H9 (cell line): ENCODE measurements around the gene CXCL1. TPM values are rescaled to one million over a fixed set of nuclear protein-coding genes. Genes with fewer than 3 reads are reported as not detected.

Source experiments
- DNase-seq: peaks from one replicate; pipeline ENCODE4 v3.0.0-alpha.2; 2017
- H2AFZ ChIP-seq: one replicate; pipeline ENCODE4 v1.6.1; 2013; ENCODE audit warnings: mild to moderate bottlenecking, low read length, control low read depth, moderate library complexity
- H2AK5ac ChIP-seq: 2 replicates; pipeline ENCODE4 v1.6.1; 2013; ENCODE audit warnings: low read length, control low read depth, mixed read lengths; ENCODE audit not compliant: insufficient read length
- H2BK120ac ChIP-seq: one replicate; pipeline ENCODE4 v1.6.1; 2013; ENCODE audit warnings: low read depth, mild to moderate bottlenecking, low read length, control low read depth, inconsistent platforms; ENCODE audit not compliant: poor library complexity, severe bottlenecking
- H2BK12ac ChIP-seq: 2 replicates; pipeline ENCODE4 v1.6.1; 2013; ENCODE audit warnings: low read length, control low read depth, mixed read lengths, low read depth; ENCODE audit not compliant: insufficient read length
- H2BK15ac ChIP-seq: 2 replicates; pipeline ENCODE4 v1.6.1; 2013; ENCODE audit warnings: low read depth, low read length, control low read depth
- H2BK20ac ChIP-seq: one replicate; pipeline ENCODE4 v1.6.1; 2013; ENCODE audit warnings: low read depth, mild to moderate bottlenecking, low read length, control low read depth, inconsistent platforms; ENCODE audit not compliant: poor library complexity, severe bottlenecking
- H2BK5ac ChIP-seq: 2 replicates; pipeline ENCODE4 v1.6.1; 2013; ENCODE audit warnings: low read length, control low read depth, mixed read lengths; ENCODE audit not compliant: insufficient read length
- H3K14ac ChIP-seq: 2 replicates; pipeline ENCODE4 v1.6.1; 2013; ENCODE audit warnings: low read length, control low read depth; ENCODE audit not compliant: insufficient read depth
- H3K18ac ChIP-seq: 2 replicates; pipeline ENCODE4 v1.6.1; 2013; ENCODE audit warnings: low read depth, mild to moderate bottlenecking, mixed read lengths, low read length, control low read depth; ENCODE audit not compliant: insufficient read length
- H3K23ac ChIP-seq: 2 replicates; pipeline ENCODE4 v1.6.1; 2013; ENCODE audit warnings: low read length, control low read depth, mixed read lengths, low read depth; ENCODE audit not compliant: insufficient read length
- H3K23me2 ChIP-seq: 2 replicates; pipeline ENCODE4 v1.6.1; 2013; ENCODE audit warnings: low read depth, mild to moderate bottlenecking, mixed read lengths, low read length, control low read depth; ENCODE audit not compliant: insufficient read length, poor library complexity, severe bottlenecking
- H3K27ac ChIP-seq: 2 replicates; pipeline ENCODE4 v1.5.1; 2013; ENCODE audit warnings: low read length, control low read depth, mixed read lengths, low read depth; ENCODE audit not compliant: insufficient read length
- H3K27me3 ChIP-seq: 2 replicates; pipeline ENCODE4 v1.6.1; 2013; ENCODE audit warnings: low read length, control low read depth, inconsistent platforms; ENCODE audit not compliant: insufficient read depth
- H3K4ac ChIP-seq: 2 replicates; pipeline ENCODE4 v1.6.1; 2013; ENCODE audit warnings: low read depth, mild to moderate bottlenecking, control low read depth, inconsistent platforms, low read length, moderate library complexity
- H3K4me1 ChIP-seq: 2 replicates; pipeline ENCODE4 v1.6.1; 2013; ENCODE audit warnings: low read length, control low read depth, inconsistent platforms; ENCODE audit not compliant: insufficient read depth
- H3K4me2 ChIP-seq: 2 replicates; pipeline ENCODE4 v1.6.1; 2013; ENCODE audit warnings: low read length, control low read depth, mixed read lengths; ENCODE audit not compliant: insufficient read length, insufficient read depth
- H3K56ac ChIP-seq: 2 replicates; pipeline ENCODE4 v1.6.1; 2013; ENCODE audit warnings: low read depth, mild to moderate bottlenecking, mixed read lengths, low read length, control low read depth; ENCODE audit not compliant: insufficient read length
- H3K79me1 ChIP-seq: 2 replicates; pipeline ENCODE4 v1.6.1; 2013; ENCODE audit warnings: low read depth, mild to moderate bottlenecking, moderate library complexity, low read length, control low read depth, inconsistent platforms; ENCODE audit not compliant: insufficient read depth, poor library complexity, severe bottlenecking
- H3K79me2 ChIP-seq: 2 replicates; pipeline ENCODE4 v1.6.1; 2013; ENCODE audit warnings: low read length, control low read depth, inconsistent platforms; ENCODE audit not compliant: insufficient read depth
- H3K9ac ChIP-seq: 2 replicates; pipeline ENCODE4 v1.6.1; 2013; ENCODE audit warnings: low read length, control low read depth, mixed read lengths; ENCODE audit not compliant: insufficient read length; ENCODE audit errors: extremely low read depth
- H3K9me3 ChIP-seq: one replicate; pipeline ENCODE4 v1.6.1; 2013; ENCODE audit warnings: low read depth, low read length, inconsistent platforms; ENCODE audit not compliant: control insufficient read depth
- H3T11ph ChIP-seq: one replicate; pipeline ENCODE4 v1.6.1; 2013; ENCODE audit warnings: mild to moderate bottlenecking, low read length, control low read depth, inconsistent platforms
- H4K20me1 ChIP-seq: one replicate; pipeline ENCODE4 v1.6.1; 2013; ENCODE audit not compliant: control insufficient read depth, insufficient read length, insufficient read depth
- H4K5ac ChIP-seq: 2 replicates; pipeline ENCODE4 v1.6.1; 2013; ENCODE audit warnings: low read depth, mild to moderate bottlenecking, mixed read lengths, low read length, control low read depth; ENCODE audit not compliant: insufficient read length
- H4K8ac ChIP-seq: replicated peaks from 2 replicates; pipeline ENCODE4 v1.6.1; 2013; ENCODE audit warnings: low read length, control low read depth, mixed read lengths, low read depth; ENCODE audit not compliant: insufficient read length
- H4K91ac ChIP-seq: 2 replicates; pipeline ENCODE4 v1.6.1; 2013; ENCODE audit warnings: low read depth, mild to moderate bottlenecking, moderate library complexity, mixed read lengths, low read length, control low read depth; ENCODE audit not compliant: insufficient read length
- H3K27ac Mint-ChIP-seq, 3 experiments: 2 replicates in 2 of 3; 3 replicates in 1 of 3; pipeline ENCODE4 v1.8.0; 2020 to 2021; ENCODE audit warnings: mixed read lengths in 3 of 3, mild to moderate bottlenecking in 1 of 3, moderate library complexity in 1 of 3
- H3K27me3 Mint-ChIP-seq: 2 replicates; pipeline ENCODE4 v1.8.0; 2021; ENCODE audit warnings: low read depth, mild to moderate bottlenecking, moderate library complexity, mixed read lengths
- H3K36me3 Mint-ChIP-seq, 3 experiments: 2 replicates in 2 of 3; 3 replicates in 1 of 3; pipeline ENCODE4 v1.8.0; 2020 to 2021; ENCODE audit warnings: low read depth in 3 of 3, mixed read lengths in 3 of 3; ENCODE audit not compliant: insufficient read depth in 1 of 3
- H3K4me1 Mint-ChIP-seq, 2 experiments: 2 replicates each; pipeline ENCODE4 v1.8.0; 2020; ENCODE audit warnings: mixed read lengths in 2 of 2
- H3K4me3 Mint-ChIP-seq, 2 experiments: 2 replicates in 1 of 2; 3 replicates in 1 of 2; pipeline ENCODE4 v1.8.0; 2020 to 2021; ENCODE audit warnings: mild to moderate bottlenecking in 2 of 2, mixed read lengths in 2 of 2, moderate library complexity in 1 of 2
- H3K9me3 Mint-ChIP-seq, 2 experiments: 2 replicates in 1 of 2; 3 replicates in 1 of 2; pipeline ENCODE4 v1.8.0; 2020; ENCODE audit warnings: mild to moderate bottlenecking in 2 of 2, mixed read lengths in 2 of 2, moderate library complexity in 1 of 2
- total RNA-seq: library from RNA; stranded (reverse); gene quantifications from 2 replicates; pipeline ENCODE4 v1.2.1, GENCODE V29; 2021
- TF ChIP-seq, protein P1 (sequence below): fragments of 200-600 bp; sonication (generic); conservative IDR thresholded peaks from 3 replicates; pipeline ENCODE4 v1.8.0; 2021; ENCODE audit warnings: antibody characterized with exemption, mild to moderate bottlenecking

The CXCL1 gene
- total RNA-seq, 1 experiment from 2014 or later, result 0.20 TPM

DNA sequence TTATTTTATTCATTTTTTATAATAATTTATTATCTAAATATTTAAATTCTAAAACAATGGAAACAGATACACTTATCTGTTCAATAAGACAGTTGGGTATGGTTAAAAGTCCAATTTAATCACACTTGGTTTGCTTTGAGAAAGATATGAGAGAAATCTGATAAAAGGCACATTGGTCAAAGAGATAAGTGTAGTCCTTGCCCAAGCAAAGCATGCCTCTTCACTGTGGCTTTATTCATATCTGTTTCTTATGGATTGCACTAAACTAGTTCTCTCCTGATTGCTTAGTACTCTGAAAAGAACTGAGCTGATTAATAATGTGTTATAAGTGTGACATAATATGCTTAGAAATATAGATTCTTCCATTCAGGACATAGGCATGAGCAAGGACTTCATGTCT, 39.8 kb downstream of the CXCL1 start:
- H3K9me3 Mint-ChIP-seq, result no peaks in the 10 kb centered on the region
- Histone ChIP-seq H4K20me1 (no peaks in the 10 kb centered on the region), H3K23me2 (no peaks in the 10 kb centered on the region), H2AFZ (no peak overlapping the region), H2BK5ac (no peak overlapping the region), H3K79me2 (no peaks in the 10 kb centered on the region), H2BK120ac (no peak overlapping the region), H3T11ph (no peak overlapping the region), H3K23ac (no peak overlapping the region), H3K27me3 (no peaks in the 10 kb centered on the region), H3K56ac (no peak overlapping the region), H3K9ac (no peak overlapping the region), H3K4ac (no peak overlapping the region), H3K18ac (no peak overlapping the region), H2BK20ac (no peak overlapping the region), H3K9me3 (no peaks in the 10 kb centered on the region), H3K79me1 (no peaks in the 10 kb centered on the region), H2BK12ac (no peak overlapping the region), H3K27ac (no peak overlapping the region), H3K4me2 (no peak overlapping the region), H2BK15ac (no peak overlapping the region), H3K4me1 (no peaks in the 10 kb centered on the region), H4K8ac (no peak overlapping the region), H2AK5ac (no peak overlapping the region), H4K91ac (no peak overlapping the region), H3K14ac (no peak overlapping the region), H4K5ac (no peak overlapping the region)
- TF ChIP-seq, protein P1, sequence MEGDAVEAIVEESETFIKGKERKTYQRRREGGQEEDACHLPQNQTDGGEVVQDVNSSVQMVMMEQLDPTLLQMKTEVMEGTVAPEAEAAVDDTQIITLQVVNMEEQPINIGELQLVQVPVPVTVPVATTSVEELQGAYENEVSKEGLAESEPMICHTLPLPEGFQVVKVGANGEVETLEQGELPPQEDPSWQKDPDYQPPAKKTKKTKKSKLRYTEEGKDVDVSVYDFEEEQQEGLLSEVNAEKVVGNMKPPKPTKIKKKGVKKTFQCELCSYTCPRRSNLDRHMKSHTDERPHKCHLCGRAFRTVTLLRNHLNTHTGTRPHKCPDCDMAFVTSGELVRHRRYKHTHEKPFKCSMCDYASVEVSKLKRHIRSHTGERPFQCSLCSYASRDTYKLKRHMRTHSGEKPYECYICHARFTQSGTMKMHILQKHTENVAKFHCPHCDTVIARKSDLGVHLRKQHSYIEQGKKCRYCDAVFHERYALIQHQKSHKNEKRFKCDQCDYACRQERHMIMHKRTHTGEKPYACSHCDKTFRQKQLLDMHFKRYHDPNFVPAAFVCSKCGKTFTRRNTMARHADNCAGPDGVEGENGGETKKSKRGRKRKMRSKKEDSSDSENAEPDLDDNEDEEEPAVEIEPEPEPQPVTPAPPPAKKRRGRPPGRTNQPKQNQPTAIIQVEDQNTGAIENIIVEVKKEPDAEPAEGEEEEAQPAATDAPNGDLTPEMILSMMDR, result no peak
- H3K4me1 Mint-ChIP-seq, result no peaks in the 10 kb centered on the region
- H3K27ac Mint-ChIP-seq, result no peak overlapping the region
- no peaks in the 10 kb centered on the region; a peak in 1 of 7 replicates for H3K36me3 Mint-ChIP-seq
- no peak overlapping the region for H3K4me3 Mint-ChIP-seq
- DNase-seq, result no peak
- H3K27me3 Mint-ChIP-seq, result no peaks in the 10 kb centered on the region
